GM21367 (cell line): ENCODE results near the gene MRPL39.

Experiments used
- ATAC-seq: cut with Tn5 transposase; IDR thresholded peaks from one replicate; pipeline ENCODE4 v1.9.1; 2021; ENCODE audit not compliant: unreplicated experiment

Gene MRPL39

GRCh38 chr21:25615880-25616279, 8.6 kb upstream of the MRPL39 start:
- no peak for ATAC-seq

GRCh38 chr21:25614441-25614840, 7.2 kb upstream of the MRPL39 start:
- ATAC-seq, result no peak

GRCh38 chr21:25608044-25608737, 910 bp upstream of the MRPL39 start:
- ATAC-seq, result peak; percentile 87

- ATAC-seq, result no peak
These were observed 17.4 kb downstream of the MRPL39 start for GRCh38 chr21:25589887-25590286.

- no peak for ATAC-seq
These were observed 20.5 kb downstream of the MRPL39 start for GRCh38 chr21:25586791-25587190.

GRCh38 chr21:25586326-25586725, 21.0 kb downstream of the MRPL39 start:
- no peak for ATAC-seq

GRCh38 chr21:25584833-25585676, 22.2 kb downstream of the MRPL39 start:
- ATAC-seq, result no peak

GRCh38 chr21:25583370-25584130, 23.7 kb downstream of the MRPL39 start:
- no peak for ATAC-seq

- no peak for ATAC-seq
These were observed 24.4 kb downstream of the MRPL39 start for GRCh38 chr21:25582888-25583287.

GRCh38 chr21:25582164-25582790, 25.0 kb downstream of the MRPL39 start:
- no peak for ATAC-seq

GRCh38 chr21:25581582-25581981, 25.7 kb downstream of the MRPL39 start:
- ATAC-seq, result no peak

- no peak for ATAC-seq
These were observed 26.4 kb downstream of the MRPL39 start for GRCh38 chr21:25580912-25581260.

- no peak for ATAC-seq
These were observed 27.9 kb downstream of the MRPL39 start for GRCh38 chr21:25579226-25580013.

- peak; percentile 28 for ATAC-seq
These were observed 29.0 kb downstream of the MRPL39 start for GRCh38 chr21:25578056-25578961.

GRCh38 chr21:25577424-25578055, 29.7 kb downstream of the MRPL39 start:
- ATAC-seq, result no peak

- peak; percentile 22 for ATAC-seq
These were observed 33.7 kb downstream of the MRPL39 start for GRCh38 chr21:25573409-25574206.

GRCh38 chr21:25572861-25573310, 34.4 kb downstream of the MRPL39 start:
- ATAC-seq, result peak; percentile 52

GRCh38 chr21:25571726-25572121, 35.6 kb downstream of the MRPL39 start:
- no peak for ATAC-seq
